Measurements from ENCODE around the gene CNGA4. TPM values are rescaled to one million over a fixed set of nuclear protein-coding genes. Genes with fewer than 3 reads are reported as not detected.
"Not testable (repeated sequence)": the region's sequence is repeated elsewhere in the genome, so short reads cannot be mapped to it uniquely, and the experiment has no call there.

CNGA4 gene
- polyA plus RNA-seq, 2 of the 4 experiments (the other 2 are of a cell fraction): 0.10 to 0.12 TPM

DNA sequence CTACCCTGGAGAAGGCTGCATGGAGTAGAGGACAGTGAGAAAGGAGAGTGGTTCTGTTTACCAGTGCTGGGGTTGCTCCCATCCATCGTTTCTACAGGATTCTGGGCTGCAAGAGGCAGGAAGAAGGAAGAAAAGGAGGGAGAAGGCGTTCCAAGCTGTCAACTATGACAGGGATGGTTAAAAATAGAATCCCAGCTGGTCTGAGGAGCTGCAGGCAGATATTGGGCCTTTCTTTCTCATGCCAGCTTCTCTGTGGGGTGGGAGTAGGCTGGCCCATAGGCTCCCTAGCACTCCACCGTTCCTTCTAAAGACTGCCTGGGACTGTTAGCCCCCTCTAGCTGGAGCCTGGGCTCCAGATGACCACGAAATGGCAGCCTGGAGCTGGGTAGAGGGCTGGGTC lies 34.3 kb downstream of the CNGA4 start (continued):
- TF ChIP-seq ZC3H11A (IDR thresholded peaks at IDR 0.05) (no peak), HEYL (CRISPR knock-in tag; IDR thresholded peaks at IDR 0.05) (no peak), RFX5 (IDR thresholded peaks at IDR 0.05) (no peak)

DNA sequence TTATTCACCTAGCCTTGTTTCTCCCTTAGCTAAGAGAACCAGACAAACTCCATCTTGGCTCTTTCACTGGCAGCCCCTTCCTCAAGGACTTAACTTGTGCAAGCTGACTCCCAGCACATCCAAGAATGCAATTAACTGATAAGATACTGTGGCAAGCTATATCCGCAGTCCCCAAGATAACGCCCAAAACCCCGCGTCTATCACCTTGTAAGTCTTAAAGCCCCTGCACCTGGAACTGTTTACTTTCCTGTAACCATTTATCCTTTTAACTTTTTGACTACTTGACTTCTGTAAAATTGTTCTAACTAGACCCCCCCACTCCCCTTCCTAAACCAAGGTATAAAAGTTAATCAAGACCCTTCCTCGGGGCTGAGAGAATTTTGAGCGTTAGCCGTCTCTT lies 41.9 kb downstream of the CNGA4 start:
- 79% methylated on average over 7 of the region's 7 CpGs for WGBS (ENCODE audit: missing lambda C conversion rate)
- POLR2A ChIA-PET; H3K4me3 ChIP-seq; H3K4me2 ChIP-seq; FAIRE-seq; ATAC-seq; H3K4me1 ChIP-seq; DNase-seq (ENCODE audit: low read depth in 1 of 2, low spot score in 1 of 2); H3K9me3 ChIP-seq; H3K27ac ChIP-seq: not testable (repeated sequence)
- CTCF ChIA-PET: interaction anchor here (0.8 kb wide), 1 partner anchor 17 kb away, joined by 4 read pairs; no protein-coding TSS in a partner anchor

- H3K27ac ChIP-seq: no peak overlapping the region
- no peaks in the 10 kb centered on the region for H3K9me3 ChIP-seq
- no peak for TF ChIP-seq TFCP2L1 (CRISPR knock-in tag; IDR thresholded peaks at IDR 0.05)
- TF ChIP-seq MAFK (IDR thresholded peaks at IDR 0.05; ENCODE audit: partially characterized antibody): no peak
- TF ChIP-seq NR3C1 (IDR thresholded peaks at IDR 0.05): no peak
- no peak for TF ChIP-seq RARB (CRISPR knock-in tag; IDR thresholded peaks at IDR 0.05)
- TF ChIP-seq HDAC2 (IDR thresholded peaks at IDR 0.05): no peak
- no peak for TF ChIP-seq MAZ (IDR thresholded peaks at IDR 0.05; ENCODE audit: borderline replicate concordance, low read depth, low read length)
- no peak for TF ChIP-seq POLR2AphosphoS2 (conservative IDR thresholded peaks at IDR 0.05; ENCODE audit: low read length)
- no peak for TF ChIP-seq CHD4 (IDR thresholded peaks at IDR 0.05; ENCODE audit: borderline replicate concordance)
- no peak for TF ChIP-seq NPAS2 (CRISPR knock-in tag; IDR thresholded peaks at IDR 0.05; ENCODE audit: borderline replicate concordance)
- no peak for TF ChIP-seq HES2 (IDR thresholded peaks at IDR 0.05)
- TF ChIP-seq FOSB (CRISPR knock-in tag; IDR thresholded peaks at IDR 0.05): no peak
- no peak for TF ChIP-seq TP53 (CRISPR knock-in tag; IDR thresholded peaks at IDR 0.05)
- no peak for TF ChIP-seq JUNB (IDR thresholded peaks at IDR 0.05)
- TF ChIP-seq RNF2 (IDR thresholded peaks at IDR 0.05; ENCODE audit: borderline replicate concordance, low read depth): no peak
- ATAC-seq (no peak), FAIRE-seq (no peak), DNase-seq (ENCODE audit: low read depth in 1 of 2, low spot score in 1 of 2) (no peak)
- peaks cover 7% of the 10 kb centered on the region; the same call in 1 of the 3 replicates for H3K4me1 ChIP-seq
- no peak overlapping the region for H3K4me2 ChIP-seq
- WGBS (ENCODE audit: missing lambda C conversion rate): 43% methylated on average over 4 of the region's 4 CpGs
- ChIA-PET POLR2A (no interaction called here), CTCF (interaction anchor here (0.9 to 1.3 kb wide), 4 partner anchors 13 to 72 kb away, joined by 3 read pairs; no protein-coding TSS in a partner anchor)
- H3K4me3 ChIP-seq: no peak overlapping the region
Observed at GRCh38 chr11:6283453-6284023, 44.6 kb downstream of the CNGA4 start.

- ChIA-PET CTCF (no interaction called here), POLR2A (no interaction called here)
- no peak for FAIRE-seq
- ATAC-seq: no peak
- Histone ChIP-seq H3K9me3 (no peaks in the 10 kb centered on the region), H3K27ac (no peak overlapping the region), H3K4me3 (no peak overlapping the region), H3K4me1 (peaks cover 9% of the 10 kb centered on the region; the same call in 1 of the 3 replicates), H3K4me2 (no peak overlapping the region)
- 48% methylated on average over 3 of the region's 3 CpGs for WGBS (ENCODE audit: missing lambda C conversion rate)
- no peak for DNase-seq (ENCODE audit: low read depth in 1 of 2, low spot score in 1 of 2)
- TF ChIP-seq HMGXB4 (CRISPR knock-in tag; IDR thresholded peaks at IDR 0.05; ENCODE audit: borderline replicate concordance) (no peak), CEBPB (IDR thresholded peaks at IDR 0.05) (no peak), RARB (CRISPR knock-in tag; IDR thresholded peaks at IDR 0.05) (no peak), SMC3 (IDR thresholded peaks at IDR 0.05) (no peak), ELK1 (IDR thresholded peaks at IDR 0.05; ENCODE audit: low read depth, low read length) (no peak)
Observed at GRCh38 chr11:6284250-6284649, 45.4 kb downstream of the CNGA4 start.

All from A549 (cell line).